Neural progenitor cell (in vitro differentiated cells): ENCODE results near the gene FNIP1. TPM values are rescaled to one million over a fixed set of nuclear protein-coding genes. Genes with fewer than 3 reads are reported as not detected.
"Not testable (repeated sequence)": the region's sequence is repeated elsewhere in the genome, so short reads cannot be mapped to it uniquely, and the experiment has no call there.

Source experiments
- DNase-seq: peaks from one replicate; pipeline ENCODE4 v3.0.0-alpha.2; 2016; ENCODE audit warnings: low spot score
- H2AFZ ChIP-seq: fragments of 200-600 bp; sonication (generic); replicated peaks from 2 replicates; pipeline ENCODE4 v1.6.1; 2016; ENCODE audit warnings: antibody characterized with exemption
- H3F3A ChIP-seq: fragments of 200-600 bp; sonication (generic); 2 replicates; pipeline ENCODE4 v1.6.1; 2016; ENCODE audit warnings: antibody characterized with exemption, low read depth
- H3K27ac ChIP-seq: fragments of 200-600 bp; sonication (generic); 2 replicates; pipeline ENCODE4 v1.5.1; 2016; ENCODE audit warnings: mild to moderate bottlenecking
- H3K27me3 ChIP-seq: fragments of 200-600 bp; sonication (generic); 2 replicates; pipeline ENCODE4 v1.6.1; 2016; ENCODE audit warnings: mild to moderate bottlenecking, moderate library complexity
- H3K36me3 ChIP-seq: fragments of 200-600 bp; sonication (generic); 2 replicates; pipeline ENCODE4 v1.5.1; 2016
- H3K4me1 ChIP-seq: fragments of 200-600 bp; sonication (generic); 2 replicates; pipeline ENCODE4 v1.6.1; 2016; ENCODE audit warnings: mixed run types
- H3K4me2 ChIP-seq: fragments of 200-600 bp; sonication (generic); 2 replicates; pipeline ENCODE4 v1.6.1; 2016
- H3K4me3 ChIP-seq: fragments of 200-600 bp; sonication (generic); 2 replicates; pipeline ENCODE4 v1.5.1; 2016
- H3K79me2 ChIP-seq: fragments of 200-600 bp; sonication (generic); 2 replicates; pipeline ENCODE4 v1.6.1; 2016; ENCODE audit warnings: low read depth
- H3K9ac ChIP-seq: fragments of 200-600 bp; sonication (generic); 2 replicates; pipeline ENCODE4 v1.6.1; 2016
- H3K9me3 ChIP-seq: fragments of 200-600 bp; sonication (generic); 2 replicates; pipeline ENCODE4 v1.5.1; 2016; ENCODE audit warnings: low read depth
- H4K20me1 ChIP-seq: fragments of 200-600 bp; sonication (generic); 2 replicates; pipeline ENCODE4 v1.6.1; 2016; ENCODE audit warnings: low read depth
- H3K27ac Mint-ChIP-seq: 3 replicates; pipeline ENCODE4 v1.8.0; 2021; ENCODE audit warnings: mixed read lengths
- H3K27me3 Mint-ChIP-seq: 2 replicates; pipeline ENCODE4 v1.8.0; 2022; ENCODE audit warnings: low read depth, mild to moderate bottlenecking, inconsistent platforms, moderate library complexity, mixed read lengths; ENCODE audit not compliant: insufficient read depth
- H3K36me3 Mint-ChIP-seq: 3 replicates; pipeline ENCODE4 v1.8.0; 2021; ENCODE audit warnings: mixed read lengths
- H3K4me1 Mint-ChIP-seq: 3 replicates; pipeline ENCODE4 v1.8.0; 2021; ENCODE audit warnings: mixed read lengths
- H3K4me3 Mint-ChIP-seq: 3 replicates; pipeline ENCODE4 v1.8.0; 2021; ENCODE audit warnings: mild to moderate bottlenecking, moderate library complexity, mixed read lengths
- H3K9me3 Mint-ChIP-seq: 3 replicates; pipeline ENCODE4 v1.8.0; 2020; ENCODE audit warnings: mixed read lengths
- CTCF ChIP-seq: fragments of 200-600 bp; sonication (generic); IDR thresholded peaks from 2 replicates; pipeline ENCODE4 v1.5.1; 2017; ENCODE audit warnings: antibody characterized with exemption, mild to moderate bottlenecking
- EZH2 ChIP-seq: fragments of 200-600 bp; sonication (generic); IDR thresholded peaks from 2 replicates; pipeline ENCODE4 v1.6.1; 2017; ENCODE audit warnings: antibody characterized with exemption, mild to moderate bottlenecking, moderate library complexity
- EZH2phosphoT487 ChIP-seq: fragments of 200-600 bp; sonication (generic); IDR thresholded peaks from 2 replicates; pipeline ENCODE4 v1.6.1; 2017; ENCODE audit warnings: antibody characterized with exemption
- total RNA-seq: library from RNA; depleted of rRNA; stranded (reverse); fragments of >200 nt; gene quantifications from 2 replicates; pipeline ENCODE4 v1.2.3, GENCODE V29; 2015; ENCODE audit warnings: low replicate concordance

FNIP1 gene
- total RNA-seq, 1 donor from 2014 or later: 44.4 TPM

DNA sequence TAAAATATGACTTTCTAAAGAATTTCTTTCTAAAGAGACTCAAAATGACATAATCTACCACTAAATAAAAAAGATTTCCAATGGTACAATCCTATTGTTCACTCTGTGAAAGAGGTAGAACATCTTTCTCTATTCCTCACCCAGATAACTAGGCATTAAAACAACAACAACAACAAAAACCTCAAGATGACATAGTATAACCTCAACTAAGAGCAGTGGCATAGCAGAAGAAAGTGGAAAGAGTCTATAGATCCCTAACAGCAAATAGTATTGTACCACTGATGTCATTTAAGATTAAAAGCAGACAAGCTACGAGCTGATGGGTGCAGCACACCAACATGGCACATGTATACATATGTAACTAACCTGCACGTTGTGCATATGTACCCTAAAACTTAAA, 191.7 kb downstream of the FNIP1 start:
- Histone ChIP-seq H3K9me3 (no peaks in the 10 kb centered on the region), H3K4me3 (no peak overlapping the region), H3K4me2 (no peak overlapping the region), H3K79me2 (peaks cover 44% of the 10 kb centered on the region), H3K27ac (no peak overlapping the region), H3K27me3 (no peaks in the 10 kb centered on the region), H2AFZ (no peak overlapping the region), H3F3A (no peaks in the 10 kb centered on the region), H4K20me1 (no peaks in the 10 kb centered on the region), H3K4me1 (peaks cover 4% of the 10 kb centered on the region), H3K36me3 (no peaks in the 10 kb centered on the region), H3K9ac (no peak overlapping the region)
- Mint-ChIP-seq H3K4me3 (no peak overlapping the region), H3K27me3 (peaks cover 2% of the 10 kb centered on the region), H3K27ac (no peak overlapping the region), H3K36me3 (peaks cover 16% of the 10 kb centered on the region), H3K4me1 (no peaks in the 10 kb centered on the region), H3K9me3 (no peaks in the 10 kb centered on the region)
- TF ChIP-seq CTCF (no peak), EZH2 (no peak), EZH2phosphoT487 (no peak)
- DNase-seq: no peak

- H4K20me1 ChIP-seq: no peaks in the 10 kb centered on the region
- Mint-ChIP-seq H3K9me3 (peaks cover 25% of the 10 kb centered on the region), H3K36me3 (peaks cover 39% of the 10 kb centered on the region), H3K4me3 (no peak overlapping the region), H3K27me3 (peaks cover 3% of the 10 kb centered on the region), H3K27ac (no peak overlapping the region), H3K4me1 (no peaks in the 10 kb centered on the region)
- no peak overlapping the region for H3K4me2 ChIP-seq
- H3K27ac ChIP-seq: no peak overlapping the region
- TF ChIP-seq EZH2: no peak
- no peak for TF ChIP-seq CTCF
- TF ChIP-seq EZH2phosphoT487: no peak
- H3K36me3 ChIP-seq: no peaks in the 10 kb centered on the region
- no peak for DNase-seq
- no peaks in the 10 kb centered on the region for H3F3A ChIP-seq
- no peaks in the 10 kb centered on the region for H3K9me3 ChIP-seq
- no peak overlapping the region for H3K9ac ChIP-seq
- peaks cover 11% of the 10 kb centered on the region for H3K79me2 ChIP-seq
- H3K4me1 ChIP-seq: no peaks in the 10 kb centered on the region
- H2AFZ ChIP-seq: no peak overlapping the region
- no peak overlapping the region for H3K4me3 ChIP-seq
- no peaks in the 10 kb centered on the region for H3K27me3 ChIP-seq
These were observed 201.5 kb downstream of the FNIP1 start for GRCh38 chr5:131595088-131596033.

- Histone ChIP-seq H3K4me2 (no peak overlapping the region), H3K79me2 (peaks cover 4% of the 10 kb centered on the region), H3F3A (no peaks in the 10 kb centered on the region), H4K20me1 (no peaks in the 10 kb centered on the region), H3K9me3 (no peaks in the 10 kb centered on the region), H3K9ac (no peak overlapping the region), H2AFZ (no peak overlapping the region), H3K4me3 (no peak overlapping the region), H3K27me3 (no peaks in the 10 kb centered on the region), H3K27ac (no peak overlapping the region), H3K4me1 (no peaks in the 10 kb centered on the region), H3K36me3 (no peaks in the 10 kb centered on the region)
- Mint-ChIP-seq H3K4me1 (no peaks in the 10 kb centered on the region), H3K36me3 (peaks cover 31% of the 10 kb centered on the region), H3K9me3 (peaks cover 25% of the 10 kb centered on the region), H3K27ac (no peak overlapping the region), H3K27me3 (peaks cover 3% of the 10 kb centered on the region), H3K4me3 (no peak overlapping the region)
- TF ChIP-seq CTCF (no peak), EZH2 (no peak), EZH2phosphoT487 (no peak)
- DNase-seq: no peak
These were observed 202.9 kb downstream of the FNIP1 start for GRCh38 chr5:131593921-131594320.

DNA sequence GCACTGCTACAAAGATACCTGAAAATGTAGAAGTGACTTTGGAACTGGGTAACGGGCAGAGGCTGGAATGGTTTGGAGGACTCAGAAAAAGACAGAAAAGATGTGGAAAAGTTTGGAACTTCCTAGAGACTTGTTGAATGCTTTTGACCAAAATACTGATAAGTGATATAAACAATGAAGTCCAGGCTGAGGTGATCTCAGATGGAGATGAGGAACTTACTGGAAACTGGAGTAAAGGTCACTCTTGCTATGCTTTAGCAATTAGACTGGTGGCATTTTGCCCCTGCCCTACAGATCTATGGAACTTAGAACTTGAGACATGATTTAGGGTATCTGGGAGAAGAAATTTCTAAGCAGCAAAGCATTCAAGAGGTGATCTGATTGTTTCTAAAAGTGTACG, 203.4 kb downstream of the FNIP1 start:
- H3K36me3 Mint-ChIP-seq: peaks cover 31% of the 10 kb centered on the region
- H3K4me3 ChIP-seq, H3K9me3 ChIP-seq, H3K4me2 ChIP-seq, H3F3A ChIP-seq, H3K27ac ChIP-seq, H2AFZ ChIP-seq, H3K9ac ChIP-seq, H3K27me3 ChIP-seq, H3K4me3 Mint-ChIP-seq, H3K27ac Mint-ChIP-seq, H3K4me1 ChIP-seq, H3K27me3 Mint-ChIP-seq, H3K36me3 ChIP-seq, DNase-seq, H3K4me1 Mint-ChIP-seq, H4K20me1 ChIP-seq, H3K79me2 ChIP-seq: not testable (repeated sequence)
- H3K9me3 Mint-ChIP-seq: peaks cover 25% of the 10 kb centered on the region
